Left lung (tissue), 10 donors: ENCODE data around the gene NR4A1. TPM values are rescaled to one million over a fixed set of nuclear protein-coding genes. Genes with fewer than 3 reads are reported as not detected.
A peak's percentile ranks its signal among the peaks of the same experiment; 100 is the strongest.
"Not testable (repeated sequence)": the region's sequence is repeated elsewhere in the genome, so short reads cannot be mapped to it uniquely, and the experiment has no call there.

Source experiments
- ATAC-seq: fragments of 200-7000 bp; cut with Tn5 transposase; one replicate; pipeline ENCODE4 v1.9.1; 2020; ENCODE audit warnings: moderate library complexity
- DNase-seq, 4 donors: peaks; one replicate each; pipeline ENCODE4 v3.0.0-alpha.2; 2013 to 2020
- H3K27ac ChIP-seq, 2 donors: fragments of 200-600 bp; sonication (generic) in 1 of 2; one replicate each; pipeline versions ENCODE4 v1.5.0 to v1.8.0; 2020 to 2021
- H3K27me3 ChIP-seq, 2 donors: fragments of 200-600 bp; sonication (generic) in 1 of 2; one replicate each; pipeline versions ENCODE4 v1.5.0 to v1.8.0; 2020 to 2021
- H3K36me3 ChIP-seq, 2 donors: fragments of 200-600 bp; sonication (generic) in 1 of 2; one replicate each; pipeline versions ENCODE4 v1.5.0 to v1.8.0; 2020 to 2021
- H3K4me1 ChIP-seq, 2 donors: fragments of 200-600 bp; one replicate each; pipeline ENCODE4 v1.8.0; 2021
- H3K4me3 ChIP-seq, 2 donors: fragments of 200-600 bp; sonication (generic) in 1 of 2; one replicate each; pipeline versions ENCODE4 v1.5.0 to v1.8.0; 2020 to 2021; ENCODE audit warnings: mild to moderate bottlenecking in 1 of 2
- H3K9me3 ChIP-seq, 2 donors: fragments of 200-600 bp; sonication (generic) in 1 of 2; one replicate each; pipeline versions ENCODE4 v1.5.0 to v1.8.0; 2020 to 2021
- CTCF ChIP-seq, 2 donors: fragments of 200-600 bp; sonication (generic) in 1 of 2; IDR thresholded peaks; one replicate each; pipeline versions ENCODE4 v1.5.0 to v1.8.0; 2021; ENCODE audit warnings: antibody characterized with exemption in 2 of 2
- intact Hi-C, 2 donors: fragments of 100-400 bp; cut with DNase I; formaldehyde crosslinking; loops; one replicate each; pipeline versions ENCODE4 v1.11.2 to v1.14.2; 2022
- polyA plus RNA-seq, 6 donors: library from polyadenylated mRNA; unstranded; fragments of 120-200 nt; gene quantifications; one replicate each; pipeline ENCODE4 v1.2.1, GENCODE V29; 2013; ENCODE audit not compliant: insufficient read length in 6 of 6
- total RNA-seq, 2 donors: library from RNA; stranded (reverse); fragmentation: NEBNext Ultra II Directional; extraction: Animal tissue kit (Norgen Biotek cat#: 25700); gene quantifications; one replicate each; pipeline ENCODE4 v1.2.1, GENCODE V29; 2021
- donor health status: DM: no; HTN: yes; CAD: no.
- donor health status: DM: no; HTN: no; CAD: no.

Gene NR4A1
- total and polyA plus RNA-seq, 8 donors = 12.8 to 293 (median 82.3) TPM

- peak in 1 of 4 donors; percentile 58 for DNase-seq
- TF ChIP-seq CTCF (IDR thresholded peaks at IDR 0.05) = no peak
- no peaks in the 10 kb centered on the region for H3K9me3 ChIP-seq
- intact Hi-C loops = no loop called here
- H3K36me3 ChIP-seq = no peaks in the 10 kb centered on the region
- H3K4me3 ChIP-seq = no peak overlapping the region
- no peaks in the 10 kb centered on the region for H3K4me1 ChIP-seq
- ATAC-seq = peak; percentile 91
- no peak overlapping the region for H3K27ac ChIP-seq
- H3K27me3 ChIP-seq = peaks cover 0 to 37% of the 10 kb centered on the region in 2 donors
These were observed 40.6 kb downstream of the NR4A1 start for GRCh38 chr12:52091869-52092268.

DNA sequence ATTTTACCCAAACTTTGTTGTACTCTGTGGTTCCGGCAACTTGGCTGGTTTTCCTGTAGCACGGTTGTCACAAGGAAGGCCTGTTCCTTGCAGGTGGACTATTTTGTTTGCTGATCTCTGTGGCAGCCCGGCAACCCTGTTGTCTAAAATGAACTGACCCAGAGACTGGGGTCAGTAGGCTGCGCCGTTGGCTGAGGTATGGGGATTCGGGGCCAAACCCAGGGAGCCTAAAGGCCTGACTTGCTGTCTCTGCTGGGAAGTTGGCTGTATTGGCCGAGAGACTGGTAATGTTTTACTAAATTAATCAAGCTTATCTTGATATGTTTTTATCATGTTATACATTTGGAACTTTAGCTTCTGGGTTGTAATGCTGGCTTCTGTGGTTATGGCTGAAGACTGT is 42.1 kb downstream of the NR4A1 start:
- ATAC-seq = no peak
- Histone ChIP-seq H3K36me3 (no peaks in the 10 kb centered on the region), H3K4me1 (no peaks in the 10 kb centered on the region), H3K4me3 (no peak overlapping the region), H3K27ac (no peak overlapping the region), H3K27me3 (peaks cover 0 to 22% of the 10 kb centered on the region in 2 donors), H3K9me3 (no peaks in the 10 kb centered on the region)
- TF ChIP-seq CTCF (IDR thresholded peaks at IDR 0.05) = no peak
- intact Hi-C loops = no loop called here
- DNase-seq = no peak

- ATAC-seq (no peak), DNase-seq (no peak)
- Histone ChIP-seq H3K36me3 (no peaks in the 10 kb centered on the region), H3K4me1 (no peaks in the 10 kb centered on the region), H3K4me3 (no peak overlapping the region), H3K9me3 (no peaks in the 10 kb centered on the region), H3K27me3 (peaks cover 0 to 6% of the 10 kb centered on the region in 2 donors), H3K27ac (no peak overlapping the region)
- intact Hi-C loops = no loop called here
- no peak for TF ChIP-seq CTCF (IDR thresholded peaks at IDR 0.05)
These were observed 45.2 kb downstream of the NR4A1 start for GRCh38 chr12:52096332-52097044.

DNA sequence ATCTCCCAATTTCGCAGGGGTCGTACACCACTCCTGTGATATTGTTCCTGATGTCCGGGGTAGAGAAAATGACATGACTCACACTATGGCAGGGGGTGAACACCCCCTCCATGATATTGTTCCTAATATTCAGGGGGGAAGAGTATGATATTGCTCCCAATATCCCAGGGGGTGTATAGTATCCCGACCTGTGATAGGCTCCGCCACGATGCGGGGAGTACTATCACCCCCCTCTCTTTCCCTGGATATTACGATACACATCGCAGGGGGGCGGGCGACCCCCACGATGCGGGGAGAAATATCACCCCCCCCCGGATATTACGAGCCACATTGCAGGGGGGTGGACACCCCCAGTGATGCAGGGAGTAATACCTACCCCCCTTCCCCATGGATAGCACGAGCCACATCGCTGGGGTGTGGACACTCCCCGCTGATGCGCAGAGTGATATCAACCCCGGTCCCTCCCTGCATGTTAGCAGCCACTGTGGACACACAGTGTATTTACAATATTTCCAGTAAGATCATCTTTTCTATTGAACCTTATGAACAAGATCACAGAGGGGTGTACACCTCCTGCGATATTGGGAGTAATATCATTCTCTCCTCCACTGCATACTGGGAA is 45.9 kb downstream of the NR4A1 start:
- H3K9me3 ChIP-seq = no peaks in the 10 kb centered on the region
- ATAC-seq (no peak), DNase-seq (no peak)
- peaks cover 0 to 6% of the 10 kb centered on the region in 2 donors for H3K27me3 ChIP-seq
- H3K4me1 ChIP-seq = no peaks in the 10 kb centered on the region
- no peak overlapping the region for H3K4me3 ChIP-seq
- H3K36me3 ChIP-seq = no peaks in the 10 kb centered on the region
- intact Hi-C loops = no loop called here
- no peak overlapping the region for H3K27ac ChIP-seq
- TF ChIP-seq CTCF (IDR thresholded peaks at IDR 0.05) = no peak

DNA sequence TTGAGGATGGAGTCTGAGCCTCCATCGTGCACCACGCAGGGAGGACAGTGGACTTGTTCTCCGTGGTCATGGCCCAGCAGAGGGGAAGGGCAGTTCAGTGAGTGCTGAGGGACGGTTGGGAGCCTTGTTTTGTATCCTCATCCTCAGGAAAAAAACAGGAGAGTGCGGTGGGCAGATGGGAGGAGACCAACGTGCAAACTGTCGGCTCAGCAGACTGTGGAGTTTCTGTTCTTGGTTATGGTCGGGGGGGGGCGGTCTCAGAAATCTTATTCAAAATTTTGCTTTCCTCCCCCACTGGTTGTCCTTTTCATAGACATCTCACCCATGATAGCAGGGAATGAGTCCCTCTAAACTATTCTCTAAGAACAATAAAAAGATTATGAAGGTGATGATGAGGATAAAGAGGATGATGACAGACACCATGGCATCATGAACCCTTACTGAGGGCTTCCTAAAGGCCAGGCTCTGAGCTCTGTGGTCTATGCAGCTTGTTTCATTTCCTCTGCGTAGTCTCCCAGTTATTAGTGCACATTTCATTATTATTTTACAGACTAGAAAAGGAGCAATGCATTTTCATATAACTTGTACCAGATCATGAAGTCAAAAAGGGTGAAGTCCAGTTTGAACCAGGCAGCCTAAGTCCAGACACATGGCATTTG is 53.3 kb downstream of the NR4A1 start:
- intact Hi-C loops, H3K9me3 ChIP-seq, DNase-seq, H3K36me3 ChIP-seq, H3K4me1 ChIP-seq, H3K4me3 ChIP-seq, H3K27ac ChIP-seq, ATAC-seq: not testable (repeated sequence)
- H3K27me3 ChIP-seq = peaks cover 0 to 39% of the 10 kb centered on the region in 2 donors

Other genes starting within 250 kb of the NR4A1 start
- gene FIGNL2, start 202.7 kb upstream of the NR4A1 start, total RNA-seq = 1 to 10 TPM in 1 of 2 donors, under 1 TPM in 1; 0.58 to 1.0 TPM
- 1 to 10 TPM; 1.0 to 2.3 (median 1.8) TPM for gene FIGNL2, start 202.7 kb upstream of the NR4A1 start, polyA plus RNA-seq
- gene ANKRD33, start 163.3 kb upstream of the NR4A1 start, total RNA-seq = not detected
- gene ANKRD33, start 163.3 kb upstream of the NR4A1 start, polyA plus RNA-seq = under 1 TPM in 3 of 6 donors, not detected in 3; 0.08 to 0.13 (median 0.08) TPM
- gene ACVRL1, start 143.9 kb upstream of the NR4A1 start, total RNA-seq = 100 to 1,000 TPM; 115 to 173 TPM
- 10 to 100 TPM; 74.2 to 97.5 (median 95.4) TPM for gene ACVRL1, start 143.9 kb upstream of the NR4A1 start, polyA plus RNA-seq
- gene ACVR1B, start 99.7 kb upstream of the NR4A1 start, total RNA-seq = 10 to 100 TPM; 24.9 to 26.6 TPM
- 10 to 100 TPM; 13.2 to 17.8 (median 15.6) TPM for gene ACVR1B, start 99.7 kb upstream of the NR4A1 start, polyA plus RNA-seq
- 10 to 100 TPM; 30.6 to 63.7 TPM for gene TAMALIN, start 44.5 kb upstream of the NR4A1 start, total RNA-seq
- gene TAMALIN, start 44.5 kb upstream of the NR4A1 start, polyA plus RNA-seq = 10 to 100 TPM; 33.8 to 47.7 (median 43.5) TPM
- 10 to 100 TPM; 35.7 to 42.4 TPM for gene ATG101, start 18.5 kb downstream of the NR4A1 start, total RNA-seq
- gene ATG101, start 18.5 kb downstream of the NR4A1 start, polyA plus RNA-seq = 10 to 100 TPM; 19.7 to 25.9 (median 24.3) TPM
- 1 to 10 TPM in 1 of 2 donors, under 1 TPM in 1; 0.47 to 4.5 TPM for gene SMIM41, start 28.3 kb downstream of the NR4A1 start, total RNA-seq
- gene SMIM41, start 28.3 kb downstream of the NR4A1 start, polyA plus RNA-seq = 1 to 10 TPM; 1.2 to 6.9 (median 3.9) TPM
- gene KRT80, start 140.6 kb downstream of the NR4A1 start, total RNA-seq = 10 to 100 TPM; 27.6 to 30.1 TPM
- gene KRT80, start 140.6 kb downstream of the NR4A1 start, polyA plus RNA-seq = 1 to 10 TPM in 2 of 6 donors, under 1 TPM in 4; 0.59 to 1.9 (median 0.77) TPM
- 1,000 to 10,000 TPM; 1,945 to 1,968 TPM for gene KRT7, start 181.8 kb downstream of the NR4A1 start, total RNA-seq
- 10 to 100 TPM; 15.2 to 48.4 (median 22.9) TPM for gene KRT7, start 181.8 kb downstream of the NR4A1 start, polyA plus RNA-seq
- gene KRT86, start 223.2 kb downstream of the NR4A1 start, total RNA-seq = 1 to 10 TPM in 1 of 2 donors, under 1 TPM in 1; 0.97 to 1.7 TPM
- gene KRT86, start 223.2 kb downstream of the NR4A1 start, polyA plus RNA-seq = under 1 TPM in 5 of 6 donors, not detected in 1; 0.07 to 0.62 (median 0.14) TPM
- not detected for gene KRT81, start 240.1 kb downstream of the NR4A1 start, total RNA-seq
- under 1 TPM in 2 of 6 donors, not detected in 4; 0.12 to 0.26 TPM for gene KRT81, start 240.1 kb downstream of the NR4A1 start, polyA plus RNA-seq